Measurements from ENCODE around the gene RBBP8NL.
A peak's percentile ranks its signal among the peaks of the same experiment; 100 is the strongest.

RBBP8NL gene

DNA sequence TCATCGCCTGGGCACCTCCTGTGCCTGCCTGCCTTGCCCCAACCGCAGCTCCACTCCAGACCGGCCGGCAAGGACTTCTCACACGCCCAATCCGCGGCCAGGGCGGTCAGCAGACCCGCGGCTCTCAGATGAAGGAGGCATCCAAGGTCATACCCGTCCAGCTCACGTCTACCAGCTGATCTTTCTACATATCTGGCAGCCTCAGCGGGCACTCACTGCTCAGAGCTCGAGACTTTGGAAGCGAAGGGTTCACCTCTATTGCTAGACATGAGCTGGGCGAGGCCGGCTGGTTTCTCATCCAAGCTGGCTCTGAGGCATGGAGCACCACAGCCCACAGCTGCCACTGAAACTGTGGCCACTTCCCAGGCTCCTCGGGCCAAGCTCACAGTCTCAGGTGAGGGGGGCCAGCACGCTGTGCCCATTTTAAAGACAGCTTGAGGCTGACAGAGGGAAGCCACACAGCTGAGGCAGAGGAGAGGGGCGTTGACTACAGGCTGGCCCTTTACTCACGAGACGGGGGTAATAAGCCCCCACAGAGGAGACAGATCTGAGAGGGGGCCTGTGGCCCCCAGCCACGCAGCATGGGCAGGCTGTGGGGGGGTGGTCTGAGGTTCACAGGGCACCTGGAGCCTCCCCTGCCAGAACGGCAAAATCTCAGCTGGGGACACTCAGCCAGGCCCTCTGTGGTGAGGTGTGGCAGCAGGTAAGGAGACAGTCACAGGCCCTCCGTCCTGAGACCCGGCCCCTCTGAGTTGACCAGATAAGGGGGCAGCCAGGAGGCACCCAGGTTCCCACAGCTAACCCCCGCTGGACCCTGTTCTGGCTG is 62.2 kb downstream of the RBBP8NL start:
- intact Hi-C loops (cut with DNase I; ENCODE audit: low total_unique reads): no loop called here
- peaks cover 20 to 92% (median 82%) of the 10 kb centered on the region in 4 donors for H3K4me1 ChIP-seq
- H3K27me3 ChIP-seq: no peaks in the 10 kb centered on the region
- peak; percentile 76 to 94 for DNase-seq
- no peaks in the 10 kb centered on the region for H3K9me3 ChIP-seq
- TF ChIP-seq, protein P1, sequence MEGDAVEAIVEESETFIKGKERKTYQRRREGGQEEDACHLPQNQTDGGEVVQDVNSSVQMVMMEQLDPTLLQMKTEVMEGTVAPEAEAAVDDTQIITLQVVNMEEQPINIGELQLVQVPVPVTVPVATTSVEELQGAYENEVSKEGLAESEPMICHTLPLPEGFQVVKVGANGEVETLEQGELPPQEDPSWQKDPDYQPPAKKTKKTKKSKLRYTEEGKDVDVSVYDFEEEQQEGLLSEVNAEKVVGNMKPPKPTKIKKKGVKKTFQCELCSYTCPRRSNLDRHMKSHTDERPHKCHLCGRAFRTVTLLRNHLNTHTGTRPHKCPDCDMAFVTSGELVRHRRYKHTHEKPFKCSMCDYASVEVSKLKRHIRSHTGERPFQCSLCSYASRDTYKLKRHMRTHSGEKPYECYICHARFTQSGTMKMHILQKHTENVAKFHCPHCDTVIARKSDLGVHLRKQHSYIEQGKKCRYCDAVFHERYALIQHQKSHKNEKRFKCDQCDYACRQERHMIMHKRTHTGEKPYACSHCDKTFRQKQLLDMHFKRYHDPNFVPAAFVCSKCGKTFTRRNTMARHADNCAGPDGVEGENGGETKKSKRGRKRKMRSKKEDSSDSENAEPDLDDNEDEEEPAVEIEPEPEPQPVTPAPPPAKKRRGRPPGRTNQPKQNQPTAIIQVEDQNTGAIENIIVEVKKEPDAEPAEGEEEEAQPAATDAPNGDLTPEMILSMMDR (IDR thresholded peaks at IDR 0.05): no peak
- H3K36me3 ChIP-seq: peaks cover 0 to 14% (median 0%) of the 10 kb centered on the region in 3 donors
- peak overlapping the region; percentile 77 to 93 for H3K4me3 ChIP-seq
- H3K27ac ChIP-seq: peak overlapping the region; percentile 96 to 98

DNA sequence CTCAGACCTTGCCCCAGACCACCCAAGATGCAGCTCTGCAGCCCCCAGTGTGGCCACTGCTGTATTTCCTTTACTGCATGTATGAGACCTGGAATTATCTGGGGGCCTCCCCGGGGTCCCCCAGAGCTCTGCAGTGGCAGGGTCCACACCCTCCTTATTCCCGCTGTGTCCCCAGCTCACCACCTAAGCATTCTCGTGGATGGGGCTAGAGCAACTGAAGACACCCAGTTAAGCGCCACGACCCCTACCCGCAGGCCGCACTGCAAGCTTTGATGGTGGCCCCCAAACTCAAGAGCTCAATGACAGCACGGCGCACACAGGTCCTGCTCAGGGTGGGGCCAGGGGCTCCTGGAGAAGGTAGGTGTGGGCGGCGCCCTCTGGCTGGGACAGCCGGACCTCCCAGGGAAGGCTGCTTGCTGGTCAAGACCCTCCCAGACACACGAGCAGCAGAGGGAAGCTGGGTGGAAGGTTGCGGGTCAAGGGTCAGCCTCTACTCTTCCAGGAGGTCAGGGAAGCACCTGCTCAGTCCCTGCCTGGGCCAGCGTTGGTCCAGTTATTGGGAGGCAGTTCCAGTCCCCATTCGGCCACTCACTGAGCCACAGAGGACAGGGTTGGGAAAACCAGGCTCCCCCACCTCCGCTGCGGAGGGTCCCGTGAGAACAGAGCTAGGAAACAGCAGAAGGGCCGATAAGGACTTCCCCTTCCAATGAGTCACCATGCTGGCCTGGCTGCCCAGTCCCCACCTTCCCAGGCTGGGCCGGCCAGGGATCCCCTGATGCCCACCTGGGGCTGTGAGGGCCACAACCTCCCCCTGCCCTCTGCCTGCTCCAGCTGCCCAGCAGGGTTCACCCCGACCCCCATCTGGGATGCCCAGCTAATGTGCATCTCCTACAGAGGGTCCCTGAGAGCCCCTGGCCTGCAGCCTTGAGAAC is 63.2 kb downstream of the RBBP8NL start:
- Histone ChIP-seq H3K36me3 (peaks cover 0 to 14% (median 0%) of the 10 kb centered on the region in 3 donors), H3K27ac (peak overlapping the region; percentile 96 to 98), H3K4me1 (peaks cover 14 to 92% (median 82%) of the 10 kb centered on the region in 4 donors), H3K9me3 (no peaks in the 10 kb centered on the region), H3K4me3 (peak overlapping the region; percentile 77 to 93), H3K27me3 (no peaks in the 10 kb centered on the region)
- TF ChIP-seq, protein P1 (IDR thresholded peaks at IDR 0.05): no peak
- peak in 1 of 2 donors; percentile 81 for DNase-seq
- intact Hi-C loops (cut with DNase I; ENCODE audit: low total_unique reads): no loop called here

DNA sequence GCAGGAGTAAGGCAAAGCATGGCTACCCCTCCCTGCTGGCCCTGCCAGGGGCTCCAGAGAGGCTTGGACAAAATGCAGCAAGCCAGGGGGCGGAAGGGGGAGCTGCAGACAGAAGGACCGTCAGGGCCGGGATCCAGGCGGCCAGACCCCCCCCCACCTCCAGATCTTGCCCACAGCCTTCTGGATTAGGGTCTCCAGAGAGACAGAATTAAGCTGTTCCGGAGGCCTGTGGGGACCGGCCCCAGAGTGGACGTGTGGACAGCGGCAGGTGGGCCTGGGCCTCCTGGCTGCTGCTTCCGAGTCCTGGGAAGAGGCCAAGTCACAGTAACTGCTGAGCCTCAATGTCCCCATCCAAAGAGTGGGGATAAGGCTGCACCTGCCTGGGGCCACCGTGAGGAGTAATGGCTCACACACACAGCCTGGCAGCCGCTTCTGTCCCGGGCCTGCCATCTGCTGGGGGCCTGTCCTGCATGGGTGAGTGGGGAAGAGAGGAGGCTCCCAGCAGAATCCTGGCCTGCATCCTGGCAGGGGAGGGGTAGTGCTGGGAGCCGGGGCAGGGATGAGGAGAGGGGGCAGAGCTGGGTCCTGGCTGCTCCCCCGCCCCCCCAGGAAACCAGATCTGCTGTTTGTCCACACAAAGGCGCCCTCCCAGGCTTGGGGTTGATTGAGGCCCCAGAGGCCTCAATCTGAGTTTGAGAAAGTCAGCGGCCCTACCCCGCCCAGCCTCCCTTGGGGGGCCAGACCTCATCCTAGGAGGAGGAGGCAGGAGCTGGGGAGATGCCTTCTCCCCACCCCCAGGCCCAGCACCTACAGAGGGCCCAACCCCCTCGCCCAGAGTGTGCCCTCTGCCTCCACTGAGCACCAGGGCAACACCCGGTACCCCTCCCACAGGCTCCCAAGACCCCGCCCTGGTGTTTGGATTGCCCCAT is 64.1 kb downstream of the RBBP8NL start:
- H3K4me1 ChIP-seq: peaks cover 11 to 92% (median 82%) of the 10 kb centered on the region in 4 donors
- peak in 1 of 2 donors; percentile 81 for DNase-seq

DNA sequence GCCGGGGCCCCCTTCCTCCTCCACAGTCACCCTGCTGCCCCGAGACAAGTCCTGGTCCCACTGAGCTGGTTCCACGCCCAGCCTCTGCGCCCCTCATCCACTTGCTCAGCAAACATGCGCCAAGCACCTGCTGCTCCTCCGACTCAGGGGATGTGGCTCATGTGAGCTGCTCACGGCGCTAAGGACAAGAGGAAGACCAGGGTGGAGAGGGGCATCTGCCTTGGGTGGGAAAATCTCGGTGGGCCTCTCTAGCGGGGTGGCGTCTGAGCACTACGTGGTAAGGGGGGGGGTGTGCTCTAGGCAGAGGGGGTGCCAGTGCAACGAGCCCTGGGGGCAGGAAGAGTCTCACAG is 64.8 kb downstream of the RBBP8NL start:
- no peaks in the 10 kb centered on the region for H3K27me3 ChIP-seq
- H3K36me3 ChIP-seq: peaks cover 0 to 14% (median 0%) of the 10 kb centered on the region in 3 donors
- peaks cover 6 to 92% (median 82%) of the 10 kb centered on the region in 4 donors for H3K4me1 ChIP-seq
- DNase-seq: no peak
- H3K9me3 ChIP-seq: no peaks in the 10 kb centered on the region
- peak overlapping the region; percentile 77 to 93 for H3K4me3 ChIP-seq
- H3K27ac ChIP-seq: peak overlapping the region; percentile 96 to 98
- TF ChIP-seq, protein P1 (IDR thresholded peaks at IDR 0.05): no peak
- intact Hi-C loops (cut with DNase I; ENCODE audit: low total_unique reads): no loop called here

More for the DNA sequence above, 64.1 kb downstream of the RBBP8NL start:
- H3K36me3 ChIP-seq: peaks cover 0 to 14% (median 0%) of the 10 kb centered on the region in 3 donors
- peak overlapping the region; percentile 77 to 93 for H3K4me3 ChIP-seq
- H3K27me3 ChIP-seq: no peaks in the 10 kb centered on the region
- H3K9me3 ChIP-seq: no peaks in the 10 kb centered on the region
- intact Hi-C loops (cut with DNase I; ENCODE audit: low total_unique reads): no loop called here
- H3K27ac ChIP-seq: peak overlapping the region; percentile 96 to 98
- TF ChIP-seq, protein P1 (IDR thresholded peaks at IDR 0.05): peak; percentile 14 to 15

Measured in tibial artery (tissue), 4 donors.